ENCODE results near the gene PKHD1.
A peak's percentile ranks its signal among the peaks of the same experiment; 100 is the strongest.

PKHD1 gene

GRCh38 chr6:52076791-52077179, 10.6 kb downstream of the PKHD1 start:
- H3K4me1 ChIP-seq (ENCODE audit: control insufficient read depth in 2 of 2, insufficient read depth in 2 of 2, low read length in 2 of 2) = no peaks in the 10 kb centered on the region
- H3K27me3 ChIP-seq (ENCODE audit: control insufficient read depth in 2 of 2, insufficient read depth in 2 of 2, low read length in 2 of 2) = peaks cover 0 to 7% of the 10 kb centered on the region in 2 donors
- no peaks in the 10 kb centered on the region for H3K36me3 ChIP-seq (ENCODE audit: control insufficient read depth in 2 of 2, insufficient read depth in 2 of 2, low read length in 2 of 2)
- H3K9ac ChIP-seq (ENCODE audit: low read depth in 1 of 2, low read length in 2 of 2) = no peak overlapping the region
- H3K27ac ChIP-seq (ENCODE audit: low read depth in 2 of 2, low read length in 2 of 2) = no peak overlapping the region
- H3K4me3 ChIP-seq (ENCODE audit: low read length in 2 of 2) = no peak overlapping the region
- H3K9me3 ChIP-seq (ENCODE audit: control insufficient read depth in 2 of 2, low read length in 2 of 2) = no peaks in the 10 kb centered on the region

GRCh38 chr6:52074716-52075115, 12.7 kb downstream of the PKHD1 start:
- no peaks in the 10 kb centered on the region for H3K9me3 ChIP-seq (ENCODE audit: control insufficient read depth in 2 of 2, low read length in 2 of 2)
- H3K9ac ChIP-seq (ENCODE audit: low read depth in 1 of 2, low read length in 2 of 2) = no peak overlapping the region

GRCh38 chr6:52074155-52074554, 13.3 kb downstream of the PKHD1 start:
- no peaks in the 10 kb centered on the region for H3K36me3 ChIP-seq (ENCODE audit: control insufficient read depth in 2 of 2, insufficient read depth in 2 of 2, low read length in 2 of 2)
- H3K4me1 ChIP-seq (ENCODE audit: control insufficient read depth in 2 of 2, insufficient read depth in 2 of 2, low read length in 2 of 2) = no peaks in the 10 kb centered on the region
- no peak overlapping the region for H3K27ac ChIP-seq (ENCODE audit: low read depth in 2 of 2, low read length in 2 of 2)
- no peaks in the 10 kb centered on the region for H3K9me3 ChIP-seq (ENCODE audit: control insufficient read depth in 2 of 2, low read length in 2 of 2)
- H3K4me3 ChIP-seq (ENCODE audit: low read length in 2 of 2) = no peak overlapping the region
- peaks cover 0 to 7% of the 10 kb centered on the region in 2 donors for H3K27me3 ChIP-seq (ENCODE audit: control insufficient read depth in 2 of 2, insufficient read depth in 2 of 2, low read length in 2 of 2)
- no peak overlapping the region for H3K9ac ChIP-seq (ENCODE audit: low read depth in 1 of 2, low read length in 2 of 2)

More at GRCh38 chr6:52074716-52075115, 12.7 kb downstream of the PKHD1 start:
- Histone ChIP-seq H3K27me3 (ENCODE audit: control insufficient read depth in 2 of 2, insufficient read depth in 2 of 2, low read length in 2 of 2) (peaks cover 0 to 7% of the 10 kb centered on the region in 2 donors), H3K27ac (ENCODE audit: low read depth in 2 of 2, low read length in 2 of 2) (no peak overlapping the region), H3K4me3 (ENCODE audit: low read length in 2 of 2) (no peak overlapping the region), H3K36me3 (ENCODE audit: control insufficient read depth in 2 of 2, insufficient read depth in 2 of 2, low read length in 2 of 2) (no peaks in the 10 kb centered on the region), H3K4me1 (ENCODE audit: control insufficient read depth in 2 of 2, insufficient read depth in 2 of 2, low read length in 2 of 2) (no peaks in the 10 kb centered on the region)

- no peak overlapping the region for H3K27ac ChIP-seq (ENCODE audit: low read depth in 2 of 2, low read length in 2 of 2)
- H3K9me3 ChIP-seq (ENCODE audit: control insufficient read depth in 2 of 2, low read length in 2 of 2) = no peaks in the 10 kb centered on the region
- no peaks in the 10 kb centered on the region for H3K36me3 ChIP-seq (ENCODE audit: control insufficient read depth in 2 of 2, insufficient read depth in 2 of 2, low read length in 2 of 2)
- no peak overlapping the region for H3K4me3 ChIP-seq (ENCODE audit: low read length in 2 of 2)
- H3K27me3 ChIP-seq (ENCODE audit: control insufficient read depth in 2 of 2, insufficient read depth in 2 of 2, low read length in 2 of 2) = no peaks in the 10 kb centered on the region
- H3K4me1 ChIP-seq (ENCODE audit: control insufficient read depth in 2 of 2, insufficient read depth in 2 of 2, low read length in 2 of 2) = no peaks in the 10 kb centered on the region
- no peak overlapping the region for H3K9ac ChIP-seq (ENCODE audit: low read depth in 1 of 2, low read length in 2 of 2)
Observed at GRCh38 chr6:52065621-52066020, 21.8 kb downstream of the PKHD1 start.

DNA sequence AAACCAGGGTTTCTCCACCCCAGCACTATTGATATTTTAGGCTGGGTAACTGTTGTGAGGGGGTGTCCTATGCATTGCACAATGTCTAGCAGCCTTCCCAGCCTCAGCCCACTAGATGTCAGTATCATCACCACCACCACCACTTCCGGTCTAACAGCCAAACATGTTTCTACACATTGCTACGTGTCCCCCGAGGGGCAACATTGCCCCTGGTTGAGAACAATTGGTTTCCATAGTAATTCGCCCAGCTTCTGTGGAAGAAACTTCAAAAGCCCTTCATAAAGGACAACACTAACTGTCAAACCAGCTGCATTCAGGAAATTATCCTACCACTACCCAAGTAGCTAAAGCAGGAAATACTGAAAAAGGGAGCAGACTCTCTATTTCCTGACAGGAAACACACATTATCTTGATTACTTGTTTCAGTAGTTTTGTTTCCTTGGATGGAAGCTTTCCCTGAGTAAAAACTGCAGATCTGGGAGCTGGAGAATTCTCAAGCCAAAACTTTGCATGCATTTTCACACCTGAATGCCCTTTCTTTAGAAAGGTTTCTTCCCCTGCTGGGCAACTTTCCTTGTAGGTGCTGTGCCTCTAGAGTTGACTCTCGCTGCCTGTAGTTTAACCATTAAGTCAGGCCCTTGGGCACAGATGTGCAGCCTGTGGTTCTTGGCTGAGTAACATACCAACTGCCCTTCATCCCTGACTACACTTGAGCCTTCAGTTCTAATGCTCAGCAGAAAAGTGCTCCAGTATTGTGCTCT, 23.6 kb downstream of the PKHD1 start:
- no peak overlapping the region for H3K27ac ChIP-seq (ENCODE audit: low read depth in 2 of 2, low read length in 2 of 2)

DNA sequence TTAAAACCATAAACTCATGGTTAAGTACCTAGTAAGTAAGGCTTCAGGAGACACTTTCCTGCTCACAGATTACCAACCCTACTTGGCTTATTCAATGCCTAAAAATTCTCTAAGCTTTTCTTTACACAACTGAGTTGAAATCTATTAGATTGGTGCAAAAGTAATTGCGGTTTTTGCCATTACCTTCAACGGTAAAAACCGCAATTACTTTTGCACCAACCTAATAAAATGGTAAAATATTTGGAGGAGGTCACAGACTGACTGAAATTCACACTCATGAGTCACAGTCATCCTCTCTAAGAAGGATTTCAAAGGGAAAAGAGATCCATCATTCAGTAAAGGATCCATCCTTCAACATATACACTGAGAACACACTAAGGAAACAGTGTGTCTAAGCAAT, 25.9 kb downstream of the PKHD1 start:
- Histone ChIP-seq H3K4me3 (ENCODE audit: low read length in 2 of 2) (no peak overlapping the region), H3K27ac (ENCODE audit: low read depth in 2 of 2, low read length in 2 of 2) (no peak overlapping the region), H3K9ac (ENCODE audit: low read depth in 1 of 2, low read length in 2 of 2) (no peak overlapping the region), H3K4me1 (ENCODE audit: control insufficient read depth in 2 of 2, insufficient read depth in 2 of 2, low read length in 2 of 2) (no peaks in the 10 kb centered on the region), H3K36me3 (ENCODE audit: control insufficient read depth in 2 of 2, insufficient read depth in 2 of 2, low read length in 2 of 2) (no peaks in the 10 kb centered on the region), H3K9me3 (ENCODE audit: control insufficient read depth in 2 of 2, low read length in 2 of 2) (no peaks in the 10 kb centered on the region), H3K27me3 (ENCODE audit: control insufficient read depth in 2 of 2, insufficient read depth in 2 of 2, low read length in 2 of 2) (no peaks in the 10 kb centered on the region)

More for the DNA sequence above, 23.6 kb downstream of the PKHD1 start:
- Histone ChIP-seq H3K27me3 (ENCODE audit: control insufficient read depth in 2 of 2, insufficient read depth in 2 of 2, low read length in 2 of 2) (no peaks in the 10 kb centered on the region), H3K9ac (ENCODE audit: low read depth in 1 of 2, low read length in 2 of 2) (no peak overlapping the region), H3K4me3 (ENCODE audit: low read length in 2 of 2) (peak overlapping the region; percentile 26 to 51), H3K9me3 (ENCODE audit: control insufficient read depth in 2 of 2, low read length in 2 of 2) (no peaks in the 10 kb centered on the region), H3K4me1 (ENCODE audit: control insufficient read depth in 2 of 2, insufficient read depth in 2 of 2, low read length in 2 of 2) (no peaks in the 10 kb centered on the region), H3K36me3 (ENCODE audit: control insufficient read depth in 2 of 2, insufficient read depth in 2 of 2, low read length in 2 of 2) (no peaks in the 10 kb centered on the region)

DNA sequence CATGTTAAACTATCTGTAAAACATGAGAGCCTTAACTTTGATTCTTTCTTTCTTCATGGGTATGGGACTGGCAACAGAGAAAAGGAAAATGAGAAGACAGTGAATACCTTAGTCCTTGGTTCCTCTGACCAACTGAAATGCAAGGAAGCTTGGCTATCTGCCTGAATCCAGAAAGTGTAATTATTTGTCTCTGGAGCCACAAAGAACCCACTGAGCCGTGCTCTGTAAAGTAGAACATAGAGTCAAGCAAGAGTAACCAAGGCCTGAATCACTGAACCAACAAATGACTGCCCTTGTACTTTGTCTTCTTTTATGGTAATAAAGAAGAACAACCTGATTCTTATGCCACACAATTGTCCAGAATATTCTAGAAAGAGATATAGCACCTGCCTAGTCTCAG, 27.6 kb downstream of the PKHD1 start:
- Histone ChIP-seq H3K9ac (ENCODE audit: low read depth in 1 of 2, low read length in 2 of 2) (no peak overlapping the region), H3K36me3 (ENCODE audit: control insufficient read depth in 2 of 2, insufficient read depth in 2 of 2, low read length in 2 of 2) (no peaks in the 10 kb centered on the region), H3K27me3 (ENCODE audit: control insufficient read depth in 2 of 2, insufficient read depth in 2 of 2, low read length in 2 of 2) (no peaks in the 10 kb centered on the region), H3K4me1 (ENCODE audit: control insufficient read depth in 2 of 2, insufficient read depth in 2 of 2, low read length in 2 of 2) (no peaks in the 10 kb centered on the region), H3K4me3 (ENCODE audit: low read length in 2 of 2) (no peak overlapping the region), H3K27ac (ENCODE audit: low read depth in 2 of 2, low read length in 2 of 2) (no peak overlapping the region), H3K9me3 (ENCODE audit: control insufficient read depth in 2 of 2, low read length in 2 of 2) (no peaks in the 10 kb centered on the region)

- Histone ChIP-seq H3K4me1 (ENCODE audit: control insufficient read depth in 2 of 2, insufficient read depth in 2 of 2, low read length in 2 of 2) (no peaks in the 10 kb centered on the region), H3K9ac (ENCODE audit: low read depth in 1 of 2, low read length in 2 of 2) (no peak overlapping the region), H3K36me3 (ENCODE audit: control insufficient read depth in 2 of 2, insufficient read depth in 2 of 2, low read length in 2 of 2) (no peaks in the 10 kb centered on the region), H3K27ac (ENCODE audit: low read depth in 2 of 2, low read length in 2 of 2) (no peak overlapping the region), H3K4me3 (ENCODE audit: low read length in 2 of 2) (no peak overlapping the region), H3K27me3 (ENCODE audit: control insufficient read depth in 2 of 2, insufficient read depth in 2 of 2, low read length in 2 of 2) (no peaks in the 10 kb centered on the region), H3K9me3 (ENCODE audit: control insufficient read depth in 2 of 2, low read length in 2 of 2) (no peaks in the 10 kb centered on the region)
Observed at GRCh38 chr6:52055451-52055850, 32.0 kb downstream of the PKHD1 start.

GRCh38 chr6:52053038-52053695, 34.2 kb downstream of the PKHD1 start:
- Histone ChIP-seq H3K9ac (ENCODE audit: low read depth in 1 of 2, low read length in 2 of 2) (no peak overlapping the region), H3K27me3 (ENCODE audit: control insufficient read depth in 2 of 2, insufficient read depth in 2 of 2, low read length in 2 of 2) (no peaks in the 10 kb centered on the region), H3K27ac (ENCODE audit: low read depth in 2 of 2, low read length in 2 of 2) (no peak overlapping the region), H3K4me1 (ENCODE audit: control insufficient read depth in 2 of 2, insufficient read depth in 2 of 2, low read length in 2 of 2) (peaks cover 0 to 3% of the 10 kb centered on the region in 2 donors), H3K36me3 (ENCODE audit: control insufficient read depth in 2 of 2, insufficient read depth in 2 of 2, low read length in 2 of 2) (no peaks in the 10 kb centered on the region), H3K9me3 (ENCODE audit: control insufficient read depth in 2 of 2, low read length in 2 of 2) (no peaks in the 10 kb centered on the region), H3K4me3 (ENCODE audit: low read length in 2 of 2) (no peak overlapping the region)

- H3K27me3 ChIP-seq (ENCODE audit: control insufficient read depth in 2 of 2, insufficient read depth in 2 of 2, low read length in 2 of 2) = no peaks in the 10 kb centered on the region
- no peak overlapping the region for H3K4me3 ChIP-seq (ENCODE audit: low read length in 2 of 2)
- H3K9ac ChIP-seq (ENCODE audit: low read depth in 1 of 2, low read length in 2 of 2) = no peak overlapping the region
- H3K36me3 ChIP-seq (ENCODE audit: control insufficient read depth in 2 of 2, insufficient read depth in 2 of 2, low read length in 2 of 2) = no peaks in the 10 kb centered on the region
- H3K27ac ChIP-seq (ENCODE audit: low read depth in 2 of 2, low read length in 2 of 2) = no peak overlapping the region
- peaks cover 0 to 6% of the 10 kb centered on the region in 2 donors for H3K4me1 ChIP-seq (ENCODE audit: control insufficient read depth in 2 of 2, insufficient read depth in 2 of 2, low read length in 2 of 2)
- no peaks in the 10 kb centered on the region for H3K9me3 ChIP-seq (ENCODE audit: control insufficient read depth in 2 of 2, low read length in 2 of 2)
Observed at GRCh38 chr6:52050051-52050405, 37.4 kb downstream of the PKHD1 start.
